CD4-positive, alpha-beta T cell treated with Interleukin-15 for 1 hour (primary cell): ENCODE results near the gene ATP6V0E2.
"Not testable (repeated sequence)": the region's sequence is repeated elsewhere in the genome, so short reads cannot be mapped to it uniquely, and the experiment has no call there.

ENCODE experiments used
- DNase-seq: peaks from one replicate; pipeline ENCODE4 v3.0.0-alpha.2; 2020

The ATP6V0E2 gene

GRCh38 chr7:149880638-149881311 lies 7.0 kb downstream of the ATP6V0E2 start:
- no peak for DNase-seq

GRCh38 chr7:149881328-149882247 lies 7.8 kb downstream of the ATP6V0E2 start:
- DNase-seq = no peak

GRCh38 chr7:149882248-149883047 lies 8.7 kb downstream of the ATP6V0E2 start:
- no peak for DNase-seq

GRCh38 chr7:149883048-149883438 lies 9.3 kb downstream of the ATP6V0E2 start:
- DNase-seq = no peak

GRCh38 chr7:149883452-149883861 lies 9.7 kb downstream of the ATP6V0E2 start:
- DNase-seq = peak; percentile 53

GRCh38 chr7:149884016-149884415 lies 10.2 kb downstream of the ATP6V0E2 start:
- DNase-seq = no peak

- DNase-seq = no peak
Observed at GRCh38 chr7:149884541-149884940, 10.8 kb downstream of the ATP6V0E2 start.

- no peak for DNase-seq
Observed at GRCh38 chr7:149885191-149886017, 11.6 kb downstream of the ATP6V0E2 start.

GRCh38 chr7:149886018-149886415 lies 12.2 kb downstream of the ATP6V0E2 start:
- no peak for DNase-seq

GRCh38 chr7:149887311-149887710 lies 13.5 kb downstream of the ATP6V0E2 start:
- DNase-seq = no peak

GRCh38 chr7:149890715-149891114 lies 16.9 kb downstream of the ATP6V0E2 start:
- DNase-seq = not testable (repeated sequence)

GRCh38 chr7:149894957-149895356 lies 21.2 kb downstream of the ATP6V0E2 start:
- not testable (repeated sequence) for DNase-seq

GRCh38 chr7:149907776-149908376 lies 34.1 kb downstream of the ATP6V0E2 start:
- DNase-seq = not testable (repeated sequence)

- not testable (repeated sequence) for DNase-seq
Observed at GRCh38 chr7:149910219-149910618, 36.5 kb downstream of the ATP6V0E2 start.

GRCh38 chr7:149912126-149912525 lies 38.4 kb downstream of the ATP6V0E2 start:
- not testable (repeated sequence) for DNase-seq

- not testable (repeated sequence) for DNase-seq
Observed at GRCh38 chr7:149926414-149926813, 52.6 kb downstream of the ATP6V0E2 start.
